Activated naive CD4-positive, alpha-beta T cell treated with anti-CD3 and anti-CD28 coated beads, Interleukin-2, amount 10 ng/mL, durations not matched to agents 7 days and 5 days (primary cell): ENCODE measurements around the gene ATP9A.
"Not testable (repeated sequence)": the region's sequence is repeated elsewhere in the genome, so short reads cannot be mapped to it uniquely, and the experiment has no call there.

Experiments used
- CTCF ChIA-PET: fragments of 350-600 bp; sonication (Branson Sonifier 250); formaldehyde crosslinking; loops from one replicate; lab custom pipeline; 2021; ENCODE audit warnings: antibody characterized with exemption; lab: Charles Lee
- DNase-seq: peaks from one replicate; pipeline ENCODE4 v3.0.0-alpha.2; 2020
- H3K27ac Mint-ChIP-seq: one replicate; pipeline ENCODE4 v1.8.0; 2021; ENCODE audit warnings: mild to moderate bottlenecking, moderate library complexity, mixed read lengths
- H3K27me3 Mint-ChIP-seq: one replicate; pipeline ENCODE4 v1.8.0; 2021; ENCODE audit warnings: mild to moderate bottlenecking, mixed read lengths
- H3K36me3 Mint-ChIP-seq: one replicate; pipeline ENCODE4 v1.8.0; 2021; ENCODE audit warnings: mixed read lengths
- H3K4me1 Mint-ChIP-seq: one replicate; pipeline ENCODE4 v1.8.0; 2021; ENCODE audit warnings: mixed read lengths
- H3K4me3 Mint-ChIP-seq: one replicate; pipeline ENCODE4 v1.8.0; 2021; ENCODE audit warnings: mild to moderate bottlenecking, moderate library complexity, mixed read lengths
- H3K9me3 Mint-ChIP-seq: one replicate; pipeline ENCODE4 v1.8.0; 2021; ENCODE audit warnings: mixed read lengths

ATP9A gene

DNA sequence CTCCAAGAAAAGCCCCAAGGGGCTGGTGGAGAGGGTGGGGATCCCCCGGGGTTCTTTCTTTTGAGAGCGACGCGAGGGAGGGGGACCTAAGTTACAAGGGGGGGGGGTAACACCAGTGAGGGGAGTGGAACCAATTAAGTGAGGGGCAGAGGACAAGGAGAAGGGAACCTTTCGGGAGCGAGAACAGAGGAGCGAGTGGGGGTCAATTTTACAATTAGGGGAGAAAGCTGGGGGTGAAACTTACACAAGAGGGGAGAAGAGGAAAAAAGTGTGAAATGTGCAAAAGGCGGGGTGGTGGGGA, 33.6 kb upstream of the ATP9A start:
- peaks cover 63% of the 10 kb centered on the region for H3K27me3 Mint-ChIP-seq
- H3K36me3 Mint-ChIP-seq = no peaks in the 10 kb centered on the region
- CTCF ChIA-PET = interaction anchor here (1.4 kb wide), 1 partner anchor 281 kb away, joined by 3 read pairs; no protein-coding TSS in a partner anchor
- H3K4me3 Mint-ChIP-seq = no peak overlapping the region
- peaks cover 3% of the 10 kb centered on the region for H3K4me1 Mint-ChIP-seq
- DNase-seq = no peak
- H3K27ac Mint-ChIP-seq = no peak overlapping the region
- no peaks in the 10 kb centered on the region for H3K9me3 Mint-ChIP-seq

DNA sequence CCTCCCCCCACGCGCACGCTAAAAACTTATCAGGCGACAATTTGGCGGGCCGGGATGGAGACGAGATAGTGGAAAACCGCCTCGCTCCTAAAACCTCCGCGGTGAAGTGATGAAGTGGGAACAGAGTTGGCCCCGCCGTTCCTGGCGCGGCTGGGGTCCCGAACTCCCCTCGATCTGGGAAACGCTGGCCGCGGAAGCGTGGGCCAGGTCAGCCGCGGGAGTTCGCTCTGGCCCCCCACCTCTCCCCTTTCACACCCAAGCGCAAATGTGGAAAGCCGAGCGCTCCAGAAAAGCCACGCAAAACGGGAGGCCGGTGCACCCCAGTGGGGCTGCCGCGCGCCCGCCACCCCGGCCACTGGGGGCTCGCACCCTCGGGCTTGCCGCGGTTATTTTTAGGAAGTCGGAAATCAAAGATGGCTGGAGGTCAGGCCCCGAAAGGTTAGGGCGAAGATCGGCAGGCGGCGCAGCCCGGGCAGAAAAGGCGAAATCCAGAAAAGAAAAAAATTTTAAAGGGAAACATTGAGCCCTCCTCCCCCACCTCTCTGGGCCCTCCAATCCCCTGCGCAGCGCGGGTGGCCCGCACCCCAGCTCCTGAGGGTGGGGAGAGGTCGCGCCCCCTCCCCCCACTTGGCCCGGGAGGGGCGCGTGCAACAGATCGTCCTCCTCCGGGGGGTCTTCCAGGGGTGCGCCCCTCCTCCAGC, 33.1 kb upstream of the ATP9A start:
- Mint-ChIP-seq H3K36me3 (no peaks in the 10 kb centered on the region), H3K4me3 (no peak overlapping the region), H3K27ac (peak overlapping the region; percentile 28), H3K27me3 (peaks cover 61% of the 10 kb centered on the region), H3K4me1 (peaks cover 3% of the 10 kb centered on the region), H3K9me3 (no peaks in the 10 kb centered on the region)
- no peak for DNase-seq
- CTCF ChIA-PET = interaction anchor here (1.4 kb wide), 1 partner anchor 282 kb away, joined by 3 read pairs; no protein-coding TSS in a partner anchor

- Mint-ChIP-seq H3K36me3 (no peaks in the 10 kb centered on the region), H3K27ac (peak overlapping the region; percentile 28), H3K9me3 (no peaks in the 10 kb centered on the region), H3K4me1 (peaks cover 3% of the 10 kb centered on the region), H3K4me3 (no peak overlapping the region), H3K27me3 (peaks cover 66% of the 10 kb centered on the region)
- CTCF ChIA-PET = interaction anchor here (2.0 kb wide), 1 partner anchor 281 kb away, joined by 15 read pairs; no protein-coding TSS in a partner anchor
- DNase-seq = no peak
Measured at GRCh38 chr20:51800872-51801121, 32.6 kb upstream of the ATP9A start.

DNA sequence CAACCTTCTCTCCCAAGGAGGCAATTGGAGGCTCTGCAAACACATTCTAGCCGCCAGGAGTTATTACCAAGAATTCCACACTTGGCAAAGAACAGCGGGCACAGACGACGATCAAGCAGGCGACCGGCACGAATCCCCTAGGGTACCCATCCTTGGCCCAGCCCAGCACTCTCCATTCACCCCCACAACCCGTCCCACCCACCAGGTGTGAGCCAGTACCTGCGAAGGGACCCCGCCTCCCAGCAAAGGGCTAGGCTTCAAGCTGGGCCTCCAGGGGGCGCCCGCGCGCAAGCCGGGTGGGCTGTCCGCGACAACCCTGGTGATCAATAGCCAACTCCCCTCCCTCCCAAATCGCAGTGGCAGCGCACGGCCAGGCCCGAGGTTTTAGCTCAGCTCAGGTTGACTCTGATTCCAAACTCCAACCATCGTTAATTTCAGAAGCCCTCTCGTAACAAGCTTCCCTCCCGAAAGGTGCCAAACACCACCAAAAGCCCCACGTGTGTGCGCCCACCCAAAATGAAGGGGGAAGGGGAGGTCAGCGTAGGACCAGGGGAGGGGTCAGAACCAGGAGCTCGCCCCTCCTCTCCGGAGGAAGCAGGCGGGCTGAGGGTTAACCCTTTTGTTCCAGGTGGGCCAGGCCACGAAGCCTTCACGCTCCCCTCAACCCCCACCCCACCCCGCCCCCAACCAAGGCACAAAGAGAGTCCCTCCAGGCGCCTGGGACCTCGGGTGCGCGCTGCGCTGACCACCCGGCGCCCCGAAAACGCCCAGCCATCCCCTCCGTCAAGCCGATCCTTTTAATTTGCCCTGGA, 32.1 kb upstream of the ATP9A start:
- H3K27ac Mint-ChIP-seq = peak overlapping the region; percentile 49
- H3K9me3 Mint-ChIP-seq = no peaks in the 10 kb centered on the region
- H3K4me1 Mint-ChIP-seq = peaks cover 3% of the 10 kb centered on the region
- peaks cover 67% of the 10 kb centered on the region for H3K27me3 Mint-ChIP-seq
- CTCF ChIA-PET = interaction anchor here (0.8 to 2.0 kb wide), 3 partner anchors 14 to 282 kb away, joined by 3 to 15 read pairs (median 3); no protein-coding TSS in a partner anchor
- no peak overlapping the region for H3K4me3 Mint-ChIP-seq
- no peaks in the 10 kb centered on the region for H3K36me3 Mint-ChIP-seq
- peak; percentile 66 for DNase-seq

GRCh38 chr20:51799401-51799860, 31.2 kb upstream of the ATP9A start:
- H3K4me3 Mint-ChIP-seq = no peak overlapping the region
- H3K4me1 Mint-ChIP-seq = peaks cover 3% of the 10 kb centered on the region
- peaks cover 67% of the 10 kb centered on the region for H3K27me3 Mint-ChIP-seq
- H3K27ac Mint-ChIP-seq = no peak overlapping the region
- no peak for DNase-seq
- no peaks in the 10 kb centered on the region for H3K36me3 Mint-ChIP-seq
- no peaks in the 10 kb centered on the region for H3K9me3 Mint-ChIP-seq
- CTCF ChIA-PET = interaction anchor here (0.6 to 2.0 kb wide), 5 partner anchors 8 to 290 kb away, joined by 3 to 15 read pairs (median 3); no protein-coding TSS in a partner anchor

GRCh38 chr20:51797357-51798025, 29.3 kb upstream of the ATP9A start:
- DNase-seq = no peak
- peaks cover 3% of the 10 kb centered on the region for H3K4me1 Mint-ChIP-seq
- CTCF ChIA-PET = no interaction called here
- H3K27ac Mint-ChIP-seq = no peak overlapping the region
- no peak overlapping the region for H3K4me3 Mint-ChIP-seq
- H3K27me3 Mint-ChIP-seq = peaks cover 60% of the 10 kb centered on the region
- H3K9me3 Mint-ChIP-seq = no peaks in the 10 kb centered on the region
- H3K36me3 Mint-ChIP-seq = no peaks in the 10 kb centered on the region

DNA sequence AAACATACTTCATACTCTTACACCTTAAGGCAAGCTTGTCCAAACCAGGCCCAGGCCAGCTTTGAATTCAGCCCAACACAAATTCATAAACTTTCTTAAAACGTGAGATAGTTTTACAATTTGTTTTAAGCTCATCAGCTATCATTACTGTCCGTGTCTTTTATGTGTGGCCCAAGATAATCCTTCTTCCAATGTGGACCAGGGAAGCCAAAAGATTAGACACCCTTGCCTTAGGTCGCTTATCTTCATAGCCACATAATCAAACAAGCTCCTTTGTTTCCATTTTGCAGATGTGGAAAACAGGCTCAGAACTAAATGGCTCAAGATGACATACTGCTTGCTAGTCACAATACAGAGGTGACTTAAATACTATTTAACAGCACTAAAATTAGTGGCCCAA, 28.1 kb upstream of the ATP9A start:
- DNase-seq = no peak
- H3K4me3 Mint-ChIP-seq = no peak overlapping the region
- H3K9me3 Mint-ChIP-seq = no peaks in the 10 kb centered on the region
- peaks cover 3% of the 10 kb centered on the region for H3K4me1 Mint-ChIP-seq
- CTCF ChIA-PET = no interaction called here
- no peak overlapping the region for H3K27ac Mint-ChIP-seq
- peaks cover 48% of the 10 kb centered on the region for H3K27me3 Mint-ChIP-seq
- no peaks in the 10 kb centered on the region for H3K36me3 Mint-ChIP-seq

DNA sequence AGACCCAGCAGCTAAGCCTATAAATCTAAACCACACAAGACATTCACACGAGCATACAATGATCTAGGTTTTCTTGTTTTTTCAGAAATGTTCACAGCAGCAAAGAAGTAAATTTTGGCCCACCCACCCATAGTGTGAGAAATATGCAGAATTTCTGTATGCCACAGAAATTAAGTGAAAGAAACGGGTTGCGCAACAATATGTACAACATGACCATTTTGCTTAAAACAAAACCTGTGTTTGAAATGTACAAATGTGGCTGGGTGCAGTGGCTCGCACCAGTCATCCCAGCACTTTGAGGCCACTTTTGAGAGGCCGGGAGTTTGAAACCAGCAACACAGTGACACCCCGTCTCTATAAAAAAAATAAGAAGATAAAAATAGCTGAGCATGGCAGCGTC, 24.8 kb upstream of the ATP9A start:
- CTCF ChIA-PET = no interaction called here
- H3K9me3 Mint-ChIP-seq = no peaks in the 10 kb centered on the region
- H3K36me3 Mint-ChIP-seq = no peaks in the 10 kb centered on the region
- no peak for DNase-seq
- H3K27me3 Mint-ChIP-seq = peaks cover 18% of the 10 kb centered on the region
- H3K4me3 Mint-ChIP-seq = no peak overlapping the region
- no peak overlapping the region for H3K27ac Mint-ChIP-seq
- no peaks in the 10 kb centered on the region for H3K4me1 Mint-ChIP-seq

- H3K27ac Mint-ChIP-seq = no peak overlapping the region
- peaks cover 11% of the 10 kb centered on the region for H3K27me3 Mint-ChIP-seq
- no peaks in the 10 kb centered on the region for H3K4me1 Mint-ChIP-seq
- no peaks in the 10 kb centered on the region for H3K9me3 Mint-ChIP-seq
- no peak overlapping the region for H3K4me3 Mint-ChIP-seq
- DNase-seq = no peak
- CTCF ChIA-PET = no interaction called here
- no peaks in the 10 kb centered on the region for H3K36me3 Mint-ChIP-seq
Measured at GRCh38 chr20:51791626-51792025, 23.4 kb upstream of the ATP9A start.

DNA sequence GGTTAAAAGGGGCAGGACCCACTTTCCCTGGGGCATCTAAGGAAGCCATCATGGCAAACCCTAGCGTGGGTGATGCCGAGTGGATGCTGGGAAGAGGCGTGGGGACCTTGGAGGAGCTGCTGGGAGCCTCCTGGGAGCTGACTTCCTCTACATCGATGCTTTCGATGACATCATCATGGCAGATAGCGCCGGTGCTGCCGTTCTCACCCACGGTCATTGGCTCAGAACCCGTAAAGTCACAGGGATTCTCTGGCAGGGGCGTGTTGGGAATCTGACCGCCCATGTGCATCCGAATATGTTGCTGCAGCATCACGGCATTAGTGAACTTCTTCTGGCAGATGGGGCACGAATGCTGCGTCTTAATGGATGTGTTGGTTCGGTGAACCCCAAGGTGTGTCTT, 22.1 kb upstream of the ATP9A start:
- Mint-ChIP-seq H3K4me3 (no peak overlapping the region), H3K27ac (no peak overlapping the region), H3K27me3 (peaks cover 4% of the 10 kb centered on the region), H3K36me3 (no peaks in the 10 kb centered on the region), H3K4me1 (no peaks in the 10 kb centered on the region), H3K9me3 (no peaks in the 10 kb centered on the region)
- CTCF ChIA-PET = no interaction called here
- no peak for DNase-seq

- Mint-ChIP-seq H3K36me3 (no peaks in the 10 kb centered on the region), H3K27me3 (peaks cover 4% of the 10 kb centered on the region), H3K4me1 (no peaks in the 10 kb centered on the region), H3K27ac (no peak overlapping the region), H3K4me3 (no peak overlapping the region), H3K9me3 (no peaks in the 10 kb centered on the region)
- no peak for DNase-seq
- CTCF ChIA-PET = no interaction called here
Measured at GRCh38 chr20:51789434-51789833, 21.2 kb upstream of the ATP9A start.

- H3K27me3 Mint-ChIP-seq = peaks cover 4% of the 10 kb centered on the region
- H3K4me1 Mint-ChIP-seq = no peaks in the 10 kb centered on the region
- no peak overlapping the region for H3K4me3 Mint-ChIP-seq
- H3K27ac Mint-ChIP-seq = no peak overlapping the region
- H3K36me3 Mint-ChIP-seq = no peaks in the 10 kb centered on the region
- no peaks in the 10 kb centered on the region for H3K9me3 Mint-ChIP-seq
- CTCF ChIA-PET = no interaction called here
- no peak for DNase-seq
Measured at GRCh38 chr20:51788822-51789221, 20.6 kb upstream of the ATP9A start.

- Mint-ChIP-seq H3K9me3 (no peaks in the 10 kb centered on the region), H3K4me3 (no peak overlapping the region), H3K27me3 (no peaks in the 10 kb centered on the region), H3K36me3 (no peaks in the 10 kb centered on the region), H3K4me1 (no peaks in the 10 kb centered on the region), H3K27ac (no peak overlapping the region)
- CTCF ChIA-PET = no interaction called here
- DNase-seq = no peak
Measured at GRCh38 chr20:51784299-51784698, 16.1 kb upstream of the ATP9A start.

- H3K4me3 Mint-ChIP-seq, H3K4me1 Mint-ChIP-seq, H3K27ac Mint-ChIP-seq, CTCF ChIA-PET, DNase-seq, H3K36me3 Mint-ChIP-seq, H3K9me3 Mint-ChIP-seq, H3K27me3 Mint-ChIP-seq: not testable (repeated sequence)
Measured at GRCh38 chr20:51778229-51778759, 10.1 kb upstream of the ATP9A start.
